ENCODE results near the gene GRID2IP. TPM values are rescaled to one million over a fixed set of nuclear protein-coding genes. Genes with fewer than 3 reads are reported as not detected.
"Not testable (repeated sequence)": the region's sequence is repeated elsewhere in the genome, so short reads cannot be mapped to it uniquely, and the experiment has no call there.

Gene GRID2IP
- total and polyA plus RNA-seq, 3 donors from 2014 or later = 0.34 to 1.9 (median 1.1) TPM

GRCh38 chr7:6589151-6589828 lies 38.0 kb upstream of the GRID2IP start:
- no peak for DNase-seq
- Histone ChIP-seq H3K4me3 (peak overlapping the region; percentile 60 to 91), H3K27me3 (no peaks in the 10 kb centered on the region), H3K9me3 (no peaks in the 10 kb centered on the region), H3K27ac (peak overlapping the region; percentile 39 to 58), H3K36me3 (ENCODE audit: low read depth, missing control alignments) (no peaks in the 10 kb centered on the region), H3K4me1 (peaks cover 10% of the 10 kb centered on the region)
- 36 to 40% methylated on average over 13 to 22 of the region's 22 CpGs for WGBS, 2 donors
- TF ChIP-seq POLR2A (IDR thresholded peaks at IDR 0.05) = no peak
- TF ChIP-seq CTCF (IDR thresholded peaks at IDR 0.05) = no peak
- intact Hi-C loops (cut with DNase I; ENCODE audit: low total_unique reads) = no loop called here

- TF ChIP-seq POLR2A (IDR thresholded peaks at IDR 0.05) = no peak
- TF ChIP-seq CTCF (IDR thresholded peaks at IDR 0.05) = no peak
- Histone ChIP-seq H3K4me1 (peaks cover 10% of the 10 kb centered on the region), H3K36me3 (ENCODE audit: low read depth, missing control alignments) (no peaks in the 10 kb centered on the region), H3K27ac (no peak overlapping the region), H3K9me3 (no peaks in the 10 kb centered on the region), H3K4me3 (no peak overlapping the region), H3K27me3 (no peaks in the 10 kb centered on the region)
- intact Hi-C loops (cut with DNase I; ENCODE audit: low total_unique reads) = no loop called here
- no peak for DNase-seq
- 83% methylated on average over 9 of the region's 9 CpGs for WGBS, 2 donors
Observed at GRCh38 chr7:6588566-6588965, 37.3 kb upstream of the GRID2IP start.

GRCh38 chr7:6585746-6586432 lies 34.6 kb upstream of the GRID2IP start:
- H3K36me3 ChIP-seq (ENCODE audit: low read depth, missing control alignments); H3K27me3 ChIP-seq; DNase-seq; intact Hi-C loops (cut with DNase I; ENCODE audit: low total_unique reads); H3K4me1 ChIP-seq; H3K9me3 ChIP-seq; H3K4me3 ChIP-seq; H3K27ac ChIP-seq: not testable (repeated sequence)
- WGBS, 2 donors = 93 to 94% methylated on average over 8 of the region's 8 CpGs

- TF ChIP-seq POLR2A (IDR thresholded peaks at IDR 0.05) (no peak), CTCF (IDR thresholded peaks at IDR 0.05) (peak in 1 of 3 experiments; percentile 9)
- Histone ChIP-seq H3K4me1 (peaks cover 11% of the 10 kb centered on the region), H3K27me3 (no peaks in the 10 kb centered on the region), H3K36me3 (ENCODE audit: low read depth, missing control alignments) (no peaks in the 10 kb centered on the region), H3K4me3 (no peak overlapping the region), H3K9me3 (no peaks in the 10 kb centered on the region), H3K27ac (no peak overlapping the region)
- 86 to 96% methylated on average over 4 of the region's 4 CpGs for WGBS, 2 donors
- no peak for DNase-seq
- intact Hi-C loops (cut with DNase I; ENCODE audit: low total_unique reads) = no loop called here
Observed at GRCh38 chr7:6579446-6579845, 28.2 kb upstream of the GRID2IP start.

- DNase-seq = no peak
- TF ChIP-seq POLR2A (IDR thresholded peaks at IDR 0.05) = no peak
- no peak for TF ChIP-seq CTCF (IDR thresholded peaks at IDR 0.05)
- Histone ChIP-seq H3K36me3 (ENCODE audit: low read depth, missing control alignments) (no peaks in the 10 kb centered on the region), H3K4me1 (peaks cover 11% of the 10 kb centered on the region), H3K9me3 (no peaks in the 10 kb centered on the region), H3K4me3 (peak overlapping the region in 1 of 2 donors; percentile 70), H3K27ac (peak overlapping the region; percentile 79 to 95), H3K27me3 (no peaks in the 10 kb centered on the region)
- 74 to 81% methylated on average over 15 to 18 of the region's 18 CpGs for WGBS, 2 donors
- intact Hi-C loops (cut with DNase I; ENCODE audit: low total_unique reads) = no loop called here
Observed at GRCh38 chr7:6578114-6579084, 27.1 kb upstream of the GRID2IP start.

Measured in testis (tissue), 3 donors.